NB4 (cell line): Measurements from ENCODE around the gene RAP1GAP2.

Source experiments
- DNase-seq: peaks from one replicate; pipeline ENCODE4 v3.0.0; 2010; ENCODE audit warnings: low read depth
- H3K4me3 ChIP-seq: one replicate; pipeline ENCODE4 v1.5.1; 2011; ENCODE audit warnings: mild to moderate bottlenecking, low read depth, low read length, moderate library complexity
- CTCF ChIP-seq: IDR thresholded peaks from one replicate; pipeline ENCODE4 v1.5.1; 2012; ENCODE audit warnings: low read depth, low read length
- MAX ChIP-seq: IDR thresholded peaks from 2 replicates; pipeline ENCODE4 v1.6.1; 2011; ENCODE audit warnings: low read depth, low read length
- MYC ChIP-seq: IDR thresholded peaks from 2 replicates; pipeline ENCODE4 v1.6.1; 2011; ENCODE audit warnings: low read depth, low read length
- POLR2A ChIP-seq: IDR thresholded peaks from 2 replicates; pipeline ENCODE4 v1.6.1; 2011; ENCODE audit warnings: mild to moderate bottlenecking; ENCODE audit not compliant: insufficient read length; ENCODE audit errors: extremely low read depth

Gene RAP1GAP2

GRCh38 chr17:2975469-2975958 lies 179.3 kb downstream of the RAP1GAP2 start:
- no peak for TF ChIP-seq MYC
- no peak for TF ChIP-seq MAX
- no peak for TF ChIP-seq POLR2A
- TF ChIP-seq CTCF: no peak
- no peak for DNase-seq
- no peak overlapping the region for H3K4me3 ChIP-seq

GRCh38 chr17:2977157-2977556 lies 180.9 kb downstream of the RAP1GAP2 start:
- DNase-seq: no peak
- TF ChIP-seq POLR2A: no peak
- TF ChIP-seq MYC: no peak
- TF ChIP-seq MAX: no peak
- no peak for TF ChIP-seq CTCF
- no peak overlapping the region for H3K4me3 ChIP-seq

- no peak for TF ChIP-seq MAX
- TF ChIP-seq MYC: no peak
- TF ChIP-seq CTCF: no peak
- H3K4me3 ChIP-seq: no peak overlapping the region
- DNase-seq: no peak
Measured at GRCh38 chr17:2978116-2978515, 181.9 kb downstream of the RAP1GAP2 start.

- H3K4me3 ChIP-seq: no peak overlapping the region
- no peak for DNase-seq
- TF ChIP-seq MYC: no peak
- no peak for TF ChIP-seq MAX
- no peak for TF ChIP-seq POLR2A
- TF ChIP-seq CTCF: no peak
Measured at GRCh38 chr17:2978991-2979390, 182.8 kb downstream of the RAP1GAP2 start.

GRCh38 chr17:2980211-2980903 lies 184.1 kb downstream of the RAP1GAP2 start:
- H3K4me3 ChIP-seq: no peak overlapping the region
- TF ChIP-seq MAX: no peak
- no peak for TF ChIP-seq POLR2A
- TF ChIP-seq MYC: no peak
- TF ChIP-seq CTCF: no peak
- DNase-seq: no peak

- TF ChIP-seq MAX (no peak), CTCF (no peak), POLR2A (no peak), MYC (no peak)
- no peak for DNase-seq
Measured at GRCh38 chr17:2980904-2981246, 184.6 kb downstream of the RAP1GAP2 start.

More at GRCh38 chr17:2980904-2981246, 184.6 kb downstream of the RAP1GAP2 start:
- no peak overlapping the region for H3K4me3 ChIP-seq
